ENCODE data around the gene FER1L5. TPM values are rescaled to one million over a fixed set of nuclear protein-coding genes. Genes with fewer than 3 reads are reported as not detected.

The FER1L5 gene
- total RNA-seq, 1 experiment from 2014 or later = 0.91 TPM

- Histone ChIP-seq H4K20me1 (ENCODE audit: insufficient read depth) (no peaks in the 10 kb centered on the region), H2AFZ (ENCODE audit: low read depth, low read length, poor library complexity, severe bottlenecking) (no peak overlapping the region), H3K79me2 (ENCODE audit: insufficient read depth, low read length) (no peaks in the 10 kb centered on the region), H3K36me3 (ENCODE audit: control insufficient read depth in 1 of 2, insufficient read depth in 2 of 2, low read length in 2 of 2) (no peaks in the 10 kb centered on the region), H3K9ac (ENCODE audit: low read length) (no peak overlapping the region), H3K4me1 (ENCODE audit: control insufficient read depth in 1 of 2, insufficient read depth in 2 of 2, low read length in 2 of 2) (no peaks in the 10 kb centered on the region), H3K9me3 (ENCODE audit: control insufficient read depth in 1 of 2, insufficient read depth in 1 of 2, low read depth in 1 of 2, low read length in 2 of 2) (no peaks in the 10 kb centered on the region), H3K27me3 (ENCODE audit: insufficient read depth, low read length) (no peaks in the 10 kb centered on the region), H3K9me2 (ENCODE audit: insufficient read depth) (no peaks in the 10 kb centered on the region), H3K27ac (ENCODE audit: low read depth, low read length) (no peak overlapping the region), H3K4me2 (ENCODE audit: low read length) (no peak overlapping the region), H3K4me3 (replicated peaks in 1 of 2; ENCODE audit: low read depth in 1 of 2, low read length in 2 of 2) (no peak overlapping the region)
- ChIA-PET RAD21 (ENCODE audit: low non-redundant PET in 1 of 2, low total read pairs in 2 of 2, uncharacterized antibody in 2 of 2, unreplicated experiment in 2 of 2) (no interaction called here), POLR2A (no interaction called here), CTCF (no interaction called here)
- DNase-seq (ENCODE audit: low read depth, low spot score) = no peak
- BruUV-seq (replicated peaks) = no TSS peak
- ATAC-seq = no peak
- TF ChIP-seq ELF1 (IDR thresholded peaks at IDR 0.05; ENCODE audit: borderline replicate concordance, low read depth) (no peak), REST (IDR thresholded peaks at IDR 0.05; ENCODE audit: low read depth) (no peak), POLR2AphosphoS5 (IDR thresholded peaks at IDR 0.05; ENCODE audit: low read depth, low read length) (no peak), ZFX (IDR thresholded peaks at IDR 0.05) (no peak), EGR1 (IDR thresholded peaks at IDR 0.05; ENCODE audit: low read depth) (no peak), CBX3 (IDR thresholded peaks at IDR 0.05; ENCODE audit: low read depth) (no peak), SRF (IDR thresholded peaks at IDR 0.05; ENCODE audit: low read depth) (no peak), CTCF (IDR thresholded peaks at IDR 0.05 in 2 of 3, conservative IDR thresholded peaks at IDR 0.05 in 1 of 3; ENCODE audit: borderline replicate concordance in 1 of 3, insufficient read depth in 1 of 3, low read depth in 2 of 3, low read length in 2 of 3) (no peak), FOSL1 (IDR thresholded peaks at IDR 0.05; ENCODE audit: low read depth) (no peak), SP1 (IDR thresholded peaks at IDR 0.05; ENCODE audit: low read depth) (no peak), YY1 (IDR thresholded peaks at IDR 0.05; ENCODE audit: extremely low read depth, insufficient replicate concordance, low read depth, low read length) (no peak), EZH2 (IDR thresholded peaks at IDR 0.05) (no peak)
- intact Hi-C loops (cut with micrococcal nuclease) = no loop called here
These were observed 38.1 kb downstream of the FER1L5 start for GRCh38 chr2:96680561-96681141.
